Retinal pigment epithelial cell (primary cell): ENCODE measurements around the gene PLA2R1.

Source experiments
- DNase-seq: peaks from one replicate; pipeline ENCODE4 v3.0.0-alpha.2; 2010; ENCODE audit warnings: low read depth
- H3K4me3 ChIP-seq: 2 replicates; pipeline ENCODE4 v1.5.1; 2011; ENCODE audit warnings: mild to moderate bottlenecking, low read length, control low read depth, moderate library complexity
- CTCF ChIP-seq: conservative IDR thresholded peaks from 2 replicates; pipeline ENCODE4 v1.5.1; 2011; ENCODE audit warnings: low read depth, low read length, control low read depth, inconsistent platforms

Gene PLA2R1

GRCh38 chr2:159961037-159961436 is 101.4 kb downstream of the PLA2R1 start:
- no peak for TF ChIP-seq CTCF
- no peak for DNase-seq
- no peak overlapping the region for H3K4me3 ChIP-seq

- DNase-seq, result peak; percentile 59
- no peak overlapping the region for H3K4me3 ChIP-seq
- TF ChIP-seq CTCF, result no peak
Measured at GRCh38 chr2:159960414-159960813, 102.0 kb downstream of the PLA2R1 start.

- no peak overlapping the region for H3K4me3 ChIP-seq
- TF ChIP-seq CTCF, result no peak
- DNase-seq, result no peak
Measured at GRCh38 chr2:159959136-159959535, 103.3 kb downstream of the PLA2R1 start.

GRCh38 chr2:159953136-159953823 is 109.1 kb downstream of the PLA2R1 start:
- no peak overlapping the region for H3K4me3 ChIP-seq
- TF ChIP-seq CTCF, result no peak
- no peak for DNase-seq

GRCh38 chr2:159946326-159946999 is 116.0 kb downstream of the PLA2R1 start:
- H3K4me3 ChIP-seq, result no peak overlapping the region
- no peak for DNase-seq
- no peak for TF ChIP-seq CTCF

GRCh38 chr2:159944874-159945273 is 117.5 kb downstream of the PLA2R1 start:
- no peak for DNase-seq

More at GRCh38 chr2:159944874-159945273, 117.5 kb downstream of the PLA2R1 start:
- no peak overlapping the region for H3K4me3 ChIP-seq
- no peak for TF ChIP-seq CTCF
